Keratinocyte (primary cell): ENCODE measurements around the gene SMG7.

Experiments
- CTCF ChIP-seq, 3 experiments: IDR thresholded peaks in 1 of 3; conservative IDR thresholded peaks in 1 of 3; optimal IDR thresholded peaks in 1 of 3; 2 replicates in 2 of 3; 3 replicates in 1 of 3; pipeline versions ENCODE3 to v1.5.1; 2011; ENCODE audit warnings: low read length in 3 of 3, mild to moderate bottlenecking in 3 of 3, moderate library complexity in 2 of 3, control low read depth in 1 of 3, inconsistent platforms in 1 of 3; ENCODE audit not compliant: insufficient read depth in 2 of 3; ENCODE audit errors: extremely low read depth in 1 of 3
- EZH2 ChIP-seq: IDR thresholded peaks from one replicate; pipeline ENCODE4 v1.6.1; 2012; ENCODE audit warnings: inconsistent platforms, mild to moderate bottlenecking, low read length, moderate library complexity

- no peak for TF ChIP-seq CTCF (optimal IDR thresholded peaks at IDR 0.05 in 1 of 3, IDR thresholded peaks at IDR 0.05 in 1 of 3, conservative IDR thresholded peaks at IDR 0.05 in 1 of 3; ENCODE audit: extremely low read depth in 1 of 3, insufficient read depth in 2 of 3, low read length in 3 of 3)
- TF ChIP-seq EZH2: no peak
Observed at GRCh38 chr1:183506561-183506960, 34.3 kb downstream of the SMG7 start.
